GM19239 (cell line): ENCODE data around the gene AP1AR.
A peak's percentile ranks its signal among the peaks of the same experiment; 100 is the strongest.

Source experiments
- DNase-seq: peaks from one replicate; pipeline ENCODE4 v3.0.0; 2011; ENCODE audit warnings: low spot score; ENCODE audit not compliant: insufficient read length
- FAIRE-seq: peaks from 2 replicates; lab custom pipeline; 2011; peaks lifted over from hg19 to GRCh38; lab: Jason Lieb, UNC

AP1AR gene

GRCh38 chr4:112219826-112220366 lies 11.7 kb upstream of the AP1AR start:
- FAIRE-seq (no peak), DNase-seq (no peak)

DNA sequence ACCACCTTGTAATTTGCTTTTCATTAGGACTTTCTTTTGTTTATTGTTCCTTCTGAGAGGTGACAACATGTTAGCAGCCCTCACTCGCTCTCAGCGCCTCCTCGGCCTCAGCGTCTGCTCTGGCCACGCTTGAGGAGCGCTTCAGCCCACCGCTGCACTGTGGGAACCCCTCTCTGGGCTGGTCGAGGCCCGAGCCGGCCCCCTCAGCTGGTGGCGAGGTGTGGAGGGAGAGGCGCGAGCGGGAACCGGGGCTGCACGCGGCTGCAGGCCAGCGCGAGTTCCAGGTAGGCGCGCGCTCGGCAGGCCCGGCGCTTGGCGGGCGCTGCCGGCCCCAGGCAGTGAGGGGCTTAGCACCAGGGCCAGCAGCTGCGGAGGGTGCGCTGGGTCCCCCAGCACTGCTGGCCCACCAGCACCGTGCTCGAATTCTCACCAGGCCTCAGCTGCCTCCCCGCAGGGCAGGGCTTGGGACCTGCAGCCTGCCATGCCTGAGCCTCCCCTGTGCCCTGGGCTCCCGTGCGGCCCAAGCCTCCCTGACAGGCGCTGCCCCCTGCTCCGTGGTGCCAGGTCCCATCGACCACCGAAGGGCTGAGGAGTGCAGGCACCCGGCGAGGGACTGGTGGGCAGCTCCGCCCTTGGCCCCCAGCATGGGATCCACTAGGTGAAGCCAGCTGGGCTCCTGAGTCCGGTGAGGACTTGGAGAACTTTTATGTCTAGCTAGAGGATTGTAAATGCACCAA lies 9.2 kb upstream of the AP1AR start:
- DNase-seq (no peak), FAIRE-seq (no peak)

DNA sequence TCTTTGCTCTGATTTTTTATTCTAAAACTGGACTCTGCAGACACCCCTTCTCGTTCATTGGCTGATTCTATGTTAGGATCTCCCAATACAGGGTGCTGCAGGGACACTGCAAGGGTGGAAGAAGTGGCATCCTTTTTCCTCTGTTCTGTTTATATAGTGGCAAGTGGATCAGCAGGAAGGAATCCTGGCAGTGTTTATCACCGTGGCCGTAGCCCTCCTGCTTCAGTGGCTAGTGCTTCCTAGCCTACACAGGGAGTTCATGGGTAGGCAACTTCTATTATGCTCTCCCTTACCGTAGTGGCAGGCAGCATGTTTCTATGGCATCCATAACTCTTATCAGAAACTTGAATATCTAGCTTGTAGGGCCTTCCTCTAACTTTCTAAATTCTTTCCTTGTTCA lies 6.4 kb upstream of the AP1AR start:
- no peak for DNase-seq
- no peak for FAIRE-seq

GRCh38 chr4:112230879-112231778 lies 458 bp upstream of the AP1AR start:
- DNase-seq (peak; percentile 77), FAIRE-seq (peak; percentile 98)

- FAIRE-seq (peak; percentile 79), DNase-seq (no peak)
Measured at GRCh38 chr4:112234952-112235609, 3.5 kb downstream of the AP1AR start.

DNA sequence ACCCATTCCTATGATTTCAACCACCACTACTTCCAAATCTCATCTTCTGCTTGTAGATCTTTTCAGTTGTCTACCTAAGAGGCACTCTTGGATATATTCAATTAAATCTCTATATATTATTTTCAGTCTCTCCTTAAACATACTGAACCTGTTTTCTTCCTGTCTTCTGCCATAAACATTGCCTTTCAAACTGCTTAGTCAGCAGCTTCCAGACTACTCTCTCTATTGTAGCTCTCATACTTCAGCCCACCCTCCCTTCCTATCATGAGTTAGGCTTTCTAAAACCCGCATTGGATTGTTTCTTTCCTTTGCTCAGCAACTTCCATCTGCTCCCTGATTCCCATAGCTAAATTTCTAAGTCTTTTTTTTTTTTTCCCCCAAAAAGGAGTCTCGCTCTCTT lies 4.5 kb downstream of the AP1AR start:
- DNase-seq (no peak), FAIRE-seq (no peak)

GRCh38 chr4:112238833-112239232 lies 7.2 kb downstream of the AP1AR start:
- DNase-seq = no peak
- FAIRE-seq = peak; percentile 68

GRCh38 chr4:112245383-112245782 lies 13.8 kb downstream of the AP1AR start:
- no peak for DNase-seq

GRCh38 chr4:112247021-112247420 lies 15.4 kb downstream of the AP1AR start:
- no peak for FAIRE-seq
- DNase-seq = no peak

More at GRCh38 chr4:112245383-112245782, 13.8 kb downstream of the AP1AR start:
- FAIRE-seq = no peak

GRCh38 chr4:112251019-112251643 lies 19.5 kb downstream of the AP1AR start:
- DNase-seq (no peak), FAIRE-seq (no peak)

DNA sequence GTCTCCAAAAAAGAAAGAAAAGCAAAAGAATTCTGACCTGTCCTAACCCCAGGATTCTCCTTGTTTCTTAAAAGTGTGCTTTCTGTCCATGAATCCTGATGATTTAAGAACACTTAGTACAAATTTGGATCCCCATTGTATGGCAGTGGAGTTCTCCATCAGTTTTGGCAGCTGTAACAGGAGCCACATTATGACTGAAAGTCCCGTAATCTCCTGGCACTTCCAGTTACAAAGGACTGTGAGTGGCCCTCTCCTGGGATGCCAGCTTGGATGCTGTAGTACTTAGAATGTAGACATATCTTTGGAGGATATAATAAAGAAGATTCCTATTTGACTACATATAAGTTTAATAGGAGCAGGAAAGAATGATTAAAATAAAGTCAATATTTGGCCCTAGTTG lies 20.6 kb downstream of the AP1AR start:
- no peak for DNase-seq
- FAIRE-seq = peak; percentile 73

- FAIRE-seq = peak; percentile 83
- DNase-seq = no peak
Measured at GRCh38 chr4:112253382-112254000, 21.9 kb downstream of the AP1AR start.

GRCh38 chr4:112257098-112257497 lies 25.5 kb downstream of the AP1AR start:
- no peak for DNase-seq
- no peak for FAIRE-seq

- peak; percentile 89 for FAIRE-seq
- no peak for DNase-seq
Measured at GRCh38 chr4:112266823-112267222, 35.2 kb downstream of the AP1AR start.

DNA sequence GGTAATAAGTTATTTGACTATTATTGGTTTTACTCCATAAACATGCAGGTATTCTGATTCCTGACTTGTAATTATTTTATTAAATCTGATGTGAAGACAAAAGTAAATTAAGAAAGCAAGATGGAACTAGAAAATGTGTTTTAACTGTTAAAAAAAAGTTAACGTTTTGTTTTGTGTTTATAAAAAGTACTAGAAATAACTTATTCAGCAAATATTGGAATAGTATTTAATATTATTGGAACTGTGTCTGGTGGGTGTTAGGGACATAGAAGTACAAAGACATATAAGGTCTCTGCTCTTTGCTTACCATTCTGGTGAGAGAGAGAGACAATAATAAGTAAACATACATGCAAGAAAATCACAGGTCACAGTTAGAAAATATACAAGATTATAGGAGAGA lies 38.5 kb downstream of the AP1AR start:
- FAIRE-seq = no peak
- no peak for DNase-seq

GRCh38 chr4:112270640-112271421 lies 39.2 kb downstream of the AP1AR start:
- FAIRE-seq (peak; percentile 56), DNase-seq (no peak)

DNA sequence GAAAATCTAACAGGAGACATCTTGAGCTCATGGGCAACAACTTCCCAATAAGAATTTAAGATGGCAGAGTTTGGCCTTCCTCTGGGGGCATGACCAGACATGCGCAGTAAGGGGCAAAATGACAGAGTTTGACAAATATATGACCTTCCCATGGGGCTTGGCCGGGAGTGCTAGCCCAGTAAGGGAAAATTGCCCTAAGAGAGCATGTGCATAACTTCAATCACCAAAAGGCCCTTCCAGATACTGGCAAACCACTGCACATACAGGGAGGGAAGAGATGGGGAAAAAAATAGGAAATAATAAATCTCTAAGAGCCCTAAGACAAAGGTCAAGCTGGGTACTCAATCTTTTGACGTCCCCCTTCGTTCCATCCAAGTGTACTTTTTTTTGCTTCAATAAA lies 40.7 kb downstream of the AP1AR start:
- DNase-seq (no peak), FAIRE-seq (no peak)

- DNase-seq (no peak), FAIRE-seq (no peak)
Measured at GRCh38 chr4:112274959-112275358, 43.4 kb downstream of the AP1AR start.

DNA sequence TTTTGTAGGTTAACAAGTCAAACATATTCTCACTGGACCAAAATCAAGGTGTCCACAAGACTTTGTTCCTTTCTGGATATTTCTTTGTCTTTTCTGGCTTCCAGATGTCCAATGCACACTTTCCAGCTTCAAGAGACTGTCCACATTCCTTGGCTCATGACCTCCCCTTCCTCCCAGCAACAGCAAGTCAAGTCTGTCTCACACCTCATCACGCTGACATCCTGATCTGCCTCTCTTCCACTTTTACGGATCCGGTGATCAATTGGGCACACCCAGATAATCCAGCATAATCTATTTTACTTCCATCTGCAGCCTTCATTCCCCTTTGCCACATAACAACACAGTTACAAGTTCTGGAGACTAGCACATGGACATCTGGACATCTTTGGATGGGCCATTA lies 44.5 kb downstream of the AP1AR start:
- DNase-seq = no peak
- FAIRE-seq = no peak
